ENCODE measurements around the gene PTPRCAP.

- TF ChIP-seq TAF1 (IDR thresholded peaks at IDR 0.05; ENCODE audit: borderline replicate concordance, insufficient read depth, low read length), result no peak
- no peak for TF ChIP-seq REST (IDR thresholded peaks at IDR 0.05; ENCODE audit: insufficient read depth in 1 of 2, low read depth in 2 of 2, low read length in 2 of 2)
- TF ChIP-seq SIN3A (IDR thresholded peaks at IDR 0.05; ENCODE audit: borderline replicate concordance, insufficient read depth, low read length), result no peak
- TF ChIP-seq POLR2AphosphoS5 (IDR thresholded peaks at IDR 0.05; ENCODE audit: low read depth, low read length), result no peak
These were observed 16.0 kb downstream of the PTPRCAP start for GRCh38 chr11:67421430-67422031.
